Progenitor cell of endocrine pancreas (in vitro differentiated cells): ENCODE data around the gene TNFRSF25. TPM values are rescaled to one million over a fixed set of nuclear protein-coding genes. Genes with fewer than 3 reads are reported as not detected.

Source experiments
- DNase-seq: peaks from one replicate; pipeline ENCODE4 v3.0.0; 2021; ENCODE audit warnings: low spot score; ENCODE audit not compliant: unreplicated experiment
- H3K27ac Mint-ChIP-seq: 2 replicates; pipeline ENCODE4 v1.8.0; 2021; ENCODE audit warnings: mild to moderate bottlenecking, moderate library complexity, mixed read lengths
- H3K27me3 Mint-ChIP-seq: 2 replicates; pipeline ENCODE4 v1.8.0; 2021; ENCODE audit warnings: mixed read lengths
- H3K36me3 Mint-ChIP-seq: 2 replicates; pipeline ENCODE4 v1.8.0; 2022; ENCODE audit warnings: mixed read lengths; ENCODE audit not compliant: insufficient read depth
- H3K4me1 Mint-ChIP-seq: 2 replicates; pipeline ENCODE4 v1.8.0; 2021; ENCODE audit warnings: low read depth, mixed read lengths
- H3K4me3 Mint-ChIP-seq: 2 replicates; pipeline ENCODE4 v1.8.0; 2021; ENCODE audit warnings: low read depth, mild to moderate bottlenecking, moderate library complexity, mixed read lengths
- H3K9me3 Mint-ChIP-seq: 2 replicates; pipeline ENCODE4 v1.8.0; 2021; ENCODE audit warnings: low read depth, mixed read lengths
- total RNA-seq: library from RNA; stranded (reverse); gene quantifications from 2 replicates; pipeline ENCODE4 v1.2.1, GENCODE V29; 2021
- TF ChIP-seq, protein P1 (sequence below): fragments of 200-600 bp; sonication (generic); IDR thresholded peaks from one replicate; pipeline ENCODE4 v1.5.0; 2021; ENCODE audit warnings: antibody characterized with exemption, mild to moderate bottlenecking; ENCODE audit not compliant: unreplicated experiment

Gene TNFRSF25
- total RNA-seq, 1 donor from 2014 or later, result 68.9 TPM

DNA sequence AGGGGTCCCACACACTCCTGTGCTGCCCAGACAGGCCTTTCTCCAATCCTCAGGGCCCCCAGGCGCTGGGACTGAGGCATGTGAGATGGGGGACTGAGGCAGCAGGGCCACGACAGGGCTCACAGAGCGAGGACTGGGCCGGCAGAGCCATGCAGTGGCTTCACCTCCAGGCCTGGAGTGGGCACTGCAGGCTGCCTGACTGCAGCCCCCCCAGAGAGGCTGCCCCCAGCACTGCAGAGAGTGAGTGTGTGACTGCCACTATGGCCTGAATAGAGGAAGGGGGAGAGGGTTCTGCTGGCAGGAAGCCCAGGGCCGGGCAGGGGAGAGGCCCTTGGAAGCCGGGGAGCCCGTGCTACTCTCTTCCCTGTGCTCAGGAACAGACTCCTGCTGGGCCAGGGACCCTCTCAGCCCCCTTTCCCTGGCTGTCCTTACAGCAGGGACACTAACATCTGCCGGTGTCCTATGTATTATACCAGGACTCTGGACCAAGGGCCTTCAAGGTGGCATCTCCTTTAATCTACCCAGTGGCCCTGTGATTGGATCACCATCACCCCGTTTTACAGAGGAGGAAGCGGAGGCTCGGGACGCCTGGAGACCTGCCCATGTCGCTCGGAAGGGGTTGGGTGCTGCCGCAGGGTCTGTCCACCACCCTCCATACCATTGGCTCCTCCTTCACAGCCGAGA lies 45.7 kb upstream of the TNFRSF25 start:
- H3K27me3 Mint-ChIP-seq, result peaks cover 5% of the 10 kb centered on the region
- TF ChIP-seq, protein P1, sequence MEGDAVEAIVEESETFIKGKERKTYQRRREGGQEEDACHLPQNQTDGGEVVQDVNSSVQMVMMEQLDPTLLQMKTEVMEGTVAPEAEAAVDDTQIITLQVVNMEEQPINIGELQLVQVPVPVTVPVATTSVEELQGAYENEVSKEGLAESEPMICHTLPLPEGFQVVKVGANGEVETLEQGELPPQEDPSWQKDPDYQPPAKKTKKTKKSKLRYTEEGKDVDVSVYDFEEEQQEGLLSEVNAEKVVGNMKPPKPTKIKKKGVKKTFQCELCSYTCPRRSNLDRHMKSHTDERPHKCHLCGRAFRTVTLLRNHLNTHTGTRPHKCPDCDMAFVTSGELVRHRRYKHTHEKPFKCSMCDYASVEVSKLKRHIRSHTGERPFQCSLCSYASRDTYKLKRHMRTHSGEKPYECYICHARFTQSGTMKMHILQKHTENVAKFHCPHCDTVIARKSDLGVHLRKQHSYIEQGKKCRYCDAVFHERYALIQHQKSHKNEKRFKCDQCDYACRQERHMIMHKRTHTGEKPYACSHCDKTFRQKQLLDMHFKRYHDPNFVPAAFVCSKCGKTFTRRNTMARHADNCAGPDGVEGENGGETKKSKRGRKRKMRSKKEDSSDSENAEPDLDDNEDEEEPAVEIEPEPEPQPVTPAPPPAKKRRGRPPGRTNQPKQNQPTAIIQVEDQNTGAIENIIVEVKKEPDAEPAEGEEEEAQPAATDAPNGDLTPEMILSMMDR, result no peak
- no peak overlapping the region for H3K4me3 Mint-ChIP-seq
- H3K4me1 Mint-ChIP-seq, result no peaks in the 10 kb centered on the region
- H3K27ac Mint-ChIP-seq, result no peak overlapping the region
- no peaks in the 10 kb centered on the region for H3K9me3 Mint-ChIP-seq
- DNase-seq, result no peak
- H3K36me3 Mint-ChIP-seq, result no peaks in the 10 kb centered on the region

DNA sequence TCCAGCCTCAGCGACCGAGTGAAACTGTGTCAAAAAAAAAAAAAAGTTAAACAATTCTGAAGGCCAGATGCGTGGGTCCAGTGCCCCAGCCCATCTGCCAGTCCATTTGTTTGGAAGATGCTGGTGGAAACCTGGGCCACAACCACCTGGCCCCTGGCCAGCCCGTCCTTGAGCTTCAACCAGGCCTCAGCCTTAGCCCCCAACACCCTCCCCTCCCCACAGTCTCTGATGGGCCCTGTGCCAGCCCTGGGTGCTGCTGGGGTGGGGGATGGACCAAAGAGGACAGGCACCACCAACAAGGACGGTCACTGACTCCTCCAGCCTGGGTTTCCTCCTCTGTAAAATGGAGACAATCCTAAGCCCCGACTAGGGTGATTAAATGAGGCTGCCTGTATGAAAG lies 45.1 kb upstream of the TNFRSF25 start:
- no peak overlapping the region for H3K27ac Mint-ChIP-seq
- DNase-seq, result no peak
- H3K9me3 Mint-ChIP-seq, result no peaks in the 10 kb centered on the region
- no peaks in the 10 kb centered on the region for H3K36me3 Mint-ChIP-seq
- no peaks in the 10 kb centered on the region for H3K4me1 Mint-ChIP-seq
- H3K27me3 Mint-ChIP-seq, result peaks cover 6% of the 10 kb centered on the region
- no peak overlapping the region for H3K4me3 Mint-ChIP-seq
- TF ChIP-seq, protein P1, result no peak

DNA sequence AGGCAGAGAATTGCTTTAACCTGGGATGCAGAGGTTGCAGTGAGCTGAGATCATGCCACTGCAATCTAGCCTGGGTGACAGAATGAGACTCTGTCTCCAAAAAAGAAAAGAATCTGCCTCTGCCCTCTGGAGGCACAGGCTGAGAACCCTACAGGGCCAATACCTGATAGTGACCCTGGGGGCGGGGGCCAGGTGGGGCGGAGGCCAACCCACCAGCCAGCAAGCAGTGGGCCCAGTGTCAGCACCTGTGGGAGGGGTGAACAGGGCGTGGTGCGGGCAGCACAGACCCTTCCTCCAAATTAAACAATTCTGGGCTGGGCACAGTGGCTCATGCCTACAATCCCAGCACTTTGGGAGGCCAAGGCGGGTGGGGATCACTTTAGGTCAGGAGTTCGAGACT lies 44.5 kb upstream of the TNFRSF25 start:
- no peak for DNase-seq
- H3K36me3 Mint-ChIP-seq, result no peaks in the 10 kb centered on the region
- H3K4me3 Mint-ChIP-seq, result no peak overlapping the region
- H3K27me3 Mint-ChIP-seq, result peaks cover 6% of the 10 kb centered on the region
- H3K9me3 Mint-ChIP-seq, result no peaks in the 10 kb centered on the region
- no peaks in the 10 kb centered on the region for H3K4me1 Mint-ChIP-seq
- TF ChIP-seq, protein P1, result no peak
- H3K27ac Mint-ChIP-seq, result no peak overlapping the region

DNA sequence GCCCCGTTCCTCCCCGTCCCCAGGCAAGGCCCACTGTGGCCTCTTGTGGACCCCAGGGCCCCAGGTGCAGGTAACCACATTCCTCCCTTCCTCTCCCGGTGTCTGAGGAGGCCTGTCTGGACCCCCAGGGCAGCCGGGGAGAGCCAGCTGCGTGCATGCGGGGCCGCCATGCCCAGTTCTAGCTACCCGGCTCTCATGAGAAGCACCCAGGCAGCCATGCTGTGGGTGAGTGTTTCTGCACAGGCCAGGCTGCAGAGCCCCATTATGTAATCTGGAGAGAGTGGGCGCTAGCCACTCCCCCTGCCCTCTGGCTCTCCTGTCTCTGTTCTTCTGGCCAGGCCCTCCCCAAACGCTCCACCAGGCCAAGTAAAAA lies 43.9 kb upstream of the TNFRSF25 start:
- H3K27ac Mint-ChIP-seq, result no peak overlapping the region
- H3K4me1 Mint-ChIP-seq, result no peaks in the 10 kb centered on the region
- H3K9me3 Mint-ChIP-seq, result no peaks in the 10 kb centered on the region
- no peaks in the 10 kb centered on the region for H3K36me3 Mint-ChIP-seq
- no peak for DNase-seq
- peaks cover 9% of the 10 kb centered on the region for H3K27me3 Mint-ChIP-seq
- TF ChIP-seq, protein P1, result no peak
- no peak overlapping the region for H3K4me3 Mint-ChIP-seq

DNA sequence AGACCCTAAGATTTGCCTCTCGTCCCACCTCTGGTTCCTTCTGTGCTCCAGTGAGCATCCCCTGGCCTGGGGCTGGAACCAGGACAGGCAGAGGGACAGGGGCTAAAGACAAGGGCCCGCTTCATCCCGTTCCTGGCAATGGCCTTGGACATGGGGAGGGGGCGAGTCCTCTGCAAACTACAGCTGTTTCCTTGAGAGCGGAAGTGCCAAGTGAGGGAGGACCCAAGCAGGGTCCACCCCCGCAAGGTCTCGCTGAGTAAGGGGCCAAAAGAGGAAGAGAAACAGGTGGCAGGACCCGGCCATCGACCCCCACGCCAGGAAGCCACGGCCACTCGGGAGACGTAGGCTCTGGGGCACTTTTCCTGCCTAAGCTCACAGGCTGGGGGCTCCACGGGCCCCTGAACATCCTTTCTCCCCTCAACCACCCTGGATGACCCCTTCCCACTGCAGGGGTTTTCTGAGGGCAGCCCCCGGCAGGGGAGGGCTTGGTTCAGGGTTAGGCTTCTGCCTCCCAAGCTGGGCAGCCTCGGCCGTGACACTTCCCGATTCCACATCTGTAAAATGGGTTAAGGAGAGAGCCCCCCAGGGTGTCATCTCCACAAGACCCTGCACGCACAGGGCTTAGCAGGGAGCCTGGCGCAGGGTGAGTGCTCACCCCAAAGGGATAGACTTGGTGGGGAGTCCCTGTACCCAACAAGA lies 43.4 kb upstream of the TNFRSF25 start:
- Mint-ChIP-seq H3K36me3 (no peaks in the 10 kb centered on the region), H3K9me3 (no peaks in the 10 kb centered on the region), H3K4me1 (no peaks in the 10 kb centered on the region), H3K27me3 (peaks cover 9% of the 10 kb centered on the region), H3K27ac (no peak overlapping the region), H3K4me3 (no peak overlapping the region)
- TF ChIP-seq, protein P1, result no peak
- no peak for DNase-seq
